Coronary artery (tissue), 2 donors: ENCODE results near the gene RSPH3.
"Not testable (repeated sequence)": the region's sequence is repeated elsewhere in the genome, so short reads cannot be mapped to it uniquely, and the experiment has no call there.

ENCODE experiments used
- DNase-seq: peaks from one replicate; pipeline ENCODE4 v3.0.0-alpha.2; 2017; ENCODE audit warnings: low spot score
- H3K27ac ChIP-seq, 2 donors: fragments of 200-600 bp; sonication (generic); one replicate each; pipeline ENCODE4 v1.5.1; 2016 to 2019
- H3K4me3 ChIP-seq: fragments of 200-600 bp; sonication (generic); 2 replicates; pipeline ENCODE4 v1.5.1; 2016; ENCODE audit warnings: mild to moderate bottlenecking, moderate library complexity
- TF ChIP-seq, protein P1 (sequence below): fragments of 200-600 bp; sonication (generic); IDR thresholded peaks from one replicate; pipeline ENCODE4 v1.5.1; 2019; ENCODE audit warnings: antibody characterized with exemption

The RSPH3 gene

DNA sequence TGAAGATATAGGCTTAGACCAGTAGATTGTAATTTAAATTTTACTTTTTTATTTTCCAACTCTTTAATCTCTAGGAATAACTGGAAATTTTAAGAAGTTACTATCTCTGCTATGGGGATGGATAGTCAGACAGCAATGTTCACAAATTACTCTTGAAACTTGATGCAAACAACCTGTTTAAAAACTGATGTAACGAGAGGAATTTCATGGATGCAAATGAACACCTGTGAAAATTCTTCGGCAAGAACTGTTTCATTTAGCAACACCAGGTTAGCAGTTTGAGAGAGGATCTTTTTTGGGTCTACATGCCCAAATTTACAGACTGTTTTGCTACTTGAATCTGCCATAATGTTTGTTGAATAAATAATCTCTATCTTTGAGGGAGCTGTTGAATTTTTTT lies 20.0 kb upstream of the RSPH3 start:
- TF ChIP-seq, protein P1, sequence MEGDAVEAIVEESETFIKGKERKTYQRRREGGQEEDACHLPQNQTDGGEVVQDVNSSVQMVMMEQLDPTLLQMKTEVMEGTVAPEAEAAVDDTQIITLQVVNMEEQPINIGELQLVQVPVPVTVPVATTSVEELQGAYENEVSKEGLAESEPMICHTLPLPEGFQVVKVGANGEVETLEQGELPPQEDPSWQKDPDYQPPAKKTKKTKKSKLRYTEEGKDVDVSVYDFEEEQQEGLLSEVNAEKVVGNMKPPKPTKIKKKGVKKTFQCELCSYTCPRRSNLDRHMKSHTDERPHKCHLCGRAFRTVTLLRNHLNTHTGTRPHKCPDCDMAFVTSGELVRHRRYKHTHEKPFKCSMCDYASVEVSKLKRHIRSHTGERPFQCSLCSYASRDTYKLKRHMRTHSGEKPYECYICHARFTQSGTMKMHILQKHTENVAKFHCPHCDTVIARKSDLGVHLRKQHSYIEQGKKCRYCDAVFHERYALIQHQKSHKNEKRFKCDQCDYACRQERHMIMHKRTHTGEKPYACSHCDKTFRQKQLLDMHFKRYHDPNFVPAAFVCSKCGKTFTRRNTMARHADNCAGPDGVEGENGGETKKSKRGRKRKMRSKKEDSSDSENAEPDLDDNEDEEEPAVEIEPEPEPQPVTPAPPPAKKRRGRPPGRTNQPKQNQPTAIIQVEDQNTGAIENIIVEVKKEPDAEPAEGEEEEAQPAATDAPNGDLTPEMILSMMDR = no peak
- H3K27ac ChIP-seq = no peak overlapping the region
- no peak overlapping the region for H3K4me3 ChIP-seq
- no peak for DNase-seq

DNA sequence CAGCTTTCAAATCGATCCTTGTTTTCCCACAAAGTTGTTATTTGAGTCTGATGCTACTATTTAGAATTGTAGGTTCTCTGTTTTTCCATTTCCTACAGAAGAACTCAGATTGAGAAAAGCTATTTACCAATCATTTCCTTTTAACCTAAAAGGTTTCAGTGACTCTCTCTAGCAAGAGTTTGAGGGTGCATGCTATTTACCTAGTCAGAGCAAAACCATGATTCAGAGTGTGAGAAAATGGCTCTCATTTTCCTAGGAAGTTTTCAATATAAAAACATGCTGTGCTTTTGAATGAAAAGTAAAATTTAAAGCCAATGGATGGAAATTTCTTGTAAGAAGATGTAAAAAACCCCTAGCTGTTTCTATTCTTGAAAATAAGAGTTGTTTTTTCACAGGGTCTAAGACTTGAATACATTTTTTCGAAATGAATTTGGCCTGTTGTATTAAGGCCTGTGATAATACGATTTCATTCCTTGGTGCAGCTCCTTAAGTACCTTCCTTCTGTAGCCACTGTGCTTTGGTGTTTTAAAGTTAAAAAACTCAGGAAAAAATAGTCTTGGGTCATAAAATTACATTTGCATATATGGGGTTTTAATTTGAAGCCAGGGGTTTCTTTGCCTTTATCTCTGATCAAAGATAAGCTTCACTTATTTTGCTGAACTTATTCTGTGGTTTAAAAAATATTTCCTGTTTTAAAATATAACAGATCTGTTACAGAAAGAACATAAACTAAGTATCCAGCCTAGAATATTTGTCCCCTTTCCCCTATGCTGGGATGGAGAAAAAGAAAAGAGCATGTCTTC lies 18.0 kb upstream of the RSPH3 start:
- no peak overlapping the region for H3K27ac ChIP-seq
- H3K4me3 ChIP-seq = no peak overlapping the region
- TF ChIP-seq, protein P1 = no peak
- DNase-seq = no peak

DNA sequence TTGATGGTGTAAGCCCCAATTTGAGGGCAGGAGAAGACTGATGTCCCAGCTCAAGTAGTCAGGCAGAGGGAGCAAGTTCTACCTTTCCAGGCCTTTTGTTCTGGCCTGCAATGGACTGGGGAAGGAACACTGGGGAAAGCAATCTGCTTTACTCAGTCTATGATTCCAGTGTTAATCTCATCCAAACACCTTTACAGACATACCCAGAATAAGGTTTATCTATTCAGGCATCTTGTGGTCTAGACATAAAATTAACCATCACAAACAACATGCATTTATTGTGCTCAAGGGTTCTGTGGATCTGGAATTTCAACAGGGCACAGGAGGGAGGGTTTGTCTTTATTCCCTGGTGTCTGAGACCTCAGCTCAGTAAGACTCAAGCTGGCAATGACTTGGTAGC lies 14.4 kb upstream of the RSPH3 start:
- Histone ChIP-seq H3K4me3 (no peak overlapping the region), H3K27ac (no peak overlapping the region)
- DNase-seq = no peak
- TF ChIP-seq, protein P1 = no peak

DNA sequence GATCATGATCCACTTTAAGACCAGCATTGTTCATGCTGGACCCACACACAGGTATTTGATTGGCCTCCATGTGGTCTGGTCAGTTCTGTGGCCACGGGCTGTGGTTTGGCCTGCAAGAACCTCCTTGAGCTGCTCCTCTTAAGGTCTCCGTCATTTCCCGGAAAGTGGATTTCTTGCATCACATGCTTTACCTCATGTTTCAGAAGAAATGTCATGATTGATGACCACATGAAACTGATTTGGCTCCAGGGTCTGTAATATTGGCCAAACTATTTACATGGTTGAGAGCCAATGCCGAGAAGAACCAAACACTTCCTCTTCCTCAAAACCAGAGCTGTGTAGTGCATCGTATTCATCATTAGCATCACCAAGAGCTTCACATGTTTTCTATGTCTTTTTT lies 13.2 kb upstream of the RSPH3 start:
- Histone ChIP-seq H3K27ac (no peak overlapping the region), H3K4me3 (no peak overlapping the region)
- DNase-seq = no peak
- TF ChIP-seq, protein P1 = no peak

DNA sequence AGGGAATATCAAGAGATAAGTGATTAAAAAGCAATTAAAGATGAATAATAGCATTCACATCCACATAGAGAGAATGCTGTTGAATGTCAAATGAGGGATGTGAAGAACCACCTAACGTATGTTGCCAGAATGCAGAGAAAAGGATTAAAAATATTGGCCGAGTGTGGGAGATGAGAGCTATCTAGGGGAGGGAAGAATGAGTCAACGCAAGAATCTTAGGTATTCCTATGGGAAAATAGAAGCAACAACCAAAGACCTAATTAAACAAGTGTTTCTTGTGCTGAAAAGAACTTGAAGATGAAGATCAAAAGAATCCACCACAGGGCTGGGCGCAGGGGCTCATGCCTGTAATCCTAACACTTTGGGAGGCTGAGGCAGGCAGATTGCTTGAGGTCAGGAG lies 12.2 kb upstream of the RSPH3 start:
- no peak for DNase-seq
- TF ChIP-seq, protein P1 = no peak
- Histone ChIP-seq H3K4me3 (no peak overlapping the region), H3K27ac (no peak overlapping the region)

DNA sequence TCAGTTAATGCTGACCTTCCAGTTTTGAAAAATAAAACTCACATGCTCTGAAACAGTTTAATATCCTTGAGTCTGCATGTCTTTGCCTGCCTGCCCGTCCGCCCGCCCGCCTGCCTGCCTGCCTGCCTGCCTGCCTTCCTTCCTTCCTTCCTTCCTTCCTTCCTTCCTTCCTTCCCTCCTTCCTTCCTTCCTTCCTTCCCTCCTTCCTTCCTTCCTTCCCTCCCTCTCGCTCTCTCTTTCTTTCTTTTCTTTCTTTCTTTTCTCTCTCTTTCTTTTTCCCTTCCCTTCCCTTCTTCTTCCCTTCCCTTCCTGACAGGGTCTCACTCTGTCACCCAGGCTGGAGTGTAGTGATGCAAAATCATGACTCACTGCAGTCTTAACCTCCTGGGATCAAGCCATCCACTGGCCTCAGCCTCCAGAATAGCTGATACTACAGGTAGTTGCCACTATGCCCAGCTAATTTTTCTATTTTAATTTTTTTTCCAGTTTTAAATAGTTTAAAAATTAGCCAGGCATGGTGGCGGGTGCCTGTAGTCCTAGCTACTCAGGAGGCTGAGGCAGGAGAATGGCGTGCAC lies 10.1 kb upstream of the RSPH3 start:
- H3K4me3 ChIP-seq, H3K27ac ChIP-seq, DNase-seq: not testable (repeated sequence)

DNA sequence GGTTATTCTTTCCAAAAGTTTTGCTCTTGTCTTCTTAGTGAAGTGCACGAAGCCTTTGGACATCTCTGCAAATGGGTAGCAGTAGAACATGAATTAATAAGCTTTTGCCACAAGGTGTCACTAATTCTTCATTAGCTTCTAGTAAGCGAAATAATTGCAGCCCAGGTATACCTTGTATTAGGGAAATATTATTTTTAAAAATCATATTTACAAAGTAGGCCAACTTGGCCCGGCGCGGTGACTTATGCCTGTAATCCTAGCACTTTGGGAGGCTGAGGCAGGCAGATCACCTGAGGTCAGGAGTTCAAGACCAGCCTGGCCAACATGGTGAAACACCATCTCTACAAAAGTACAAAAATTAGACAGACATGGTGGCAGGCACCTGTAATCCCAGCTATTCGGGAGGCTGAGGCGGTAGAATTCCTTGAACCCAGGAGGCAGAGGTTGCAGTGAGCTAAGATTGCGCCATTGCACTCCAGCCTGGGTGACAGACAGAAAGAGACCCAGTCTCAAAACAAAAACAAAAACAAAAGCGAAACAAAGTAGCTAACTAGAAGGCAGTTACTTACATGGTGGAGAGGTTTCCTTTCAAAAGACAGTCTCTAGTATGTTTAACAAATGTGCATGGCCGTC lies 8.8 kb upstream of the RSPH3 start:
- Histone ChIP-seq H3K4me3 (no peak overlapping the region), H3K27ac (no peak overlapping the region)
- TF ChIP-seq, protein P1 = no peak
- no peak for DNase-seq
